H9 (cell line): ENCODE results near the gene KAZN. TPM values are rescaled to one million over a fixed set of nuclear protein-coding genes. Genes with fewer than 3 reads are reported as not detected.

Experiments used
- DNase-seq: peaks from one replicate; pipeline ENCODE4 v3.0.0-alpha.2; 2017
- H2AFZ ChIP-seq: one replicate; pipeline ENCODE4 v1.6.1; 2013; ENCODE audit warnings: mild to moderate bottlenecking, low read length, control low read depth, moderate library complexity
- H2AK5ac ChIP-seq: 2 replicates; pipeline ENCODE4 v1.6.1; 2013; ENCODE audit warnings: low read length, control low read depth, mixed read lengths; ENCODE audit not compliant: insufficient read length
- H2BK120ac ChIP-seq: one replicate; pipeline ENCODE4 v1.6.1; 2013; ENCODE audit warnings: low read depth, mild to moderate bottlenecking, low read length, control low read depth, inconsistent platforms; ENCODE audit not compliant: poor library complexity, severe bottlenecking
- H2BK12ac ChIP-seq: 2 replicates; pipeline ENCODE4 v1.6.1; 2013; ENCODE audit warnings: low read length, control low read depth, mixed read lengths, low read depth; ENCODE audit not compliant: insufficient read length
- H2BK15ac ChIP-seq: 2 replicates; pipeline ENCODE4 v1.6.1; 2013; ENCODE audit warnings: low read depth, low read length, control low read depth
- H2BK20ac ChIP-seq: one replicate; pipeline ENCODE4 v1.6.1; 2013; ENCODE audit warnings: low read depth, mild to moderate bottlenecking, low read length, control low read depth, inconsistent platforms; ENCODE audit not compliant: poor library complexity, severe bottlenecking
- H2BK5ac ChIP-seq: 2 replicates; pipeline ENCODE4 v1.6.1; 2013; ENCODE audit warnings: low read length, control low read depth, mixed read lengths; ENCODE audit not compliant: insufficient read length
- H3K14ac ChIP-seq: 2 replicates; pipeline ENCODE4 v1.6.1; 2013; ENCODE audit warnings: low read length, control low read depth; ENCODE audit not compliant: insufficient read depth
- H3K18ac ChIP-seq: 2 replicates; pipeline ENCODE4 v1.6.1; 2013; ENCODE audit warnings: low read depth, mild to moderate bottlenecking, mixed read lengths, low read length, control low read depth; ENCODE audit not compliant: insufficient read length
- H3K23ac ChIP-seq: 2 replicates; pipeline ENCODE4 v1.6.1; 2013; ENCODE audit warnings: low read length, control low read depth, mixed read lengths, low read depth; ENCODE audit not compliant: insufficient read length
- H3K23me2 ChIP-seq: 2 replicates; pipeline ENCODE4 v1.6.1; 2013; ENCODE audit warnings: low read depth, mild to moderate bottlenecking, mixed read lengths, low read length, control low read depth; ENCODE audit not compliant: insufficient read length, poor library complexity, severe bottlenecking
- H3K27ac ChIP-seq: 2 replicates; pipeline ENCODE4 v1.5.1; 2013; ENCODE audit warnings: low read length, control low read depth, mixed read lengths, low read depth; ENCODE audit not compliant: insufficient read length
- H3K27me3 ChIP-seq: 2 replicates; pipeline ENCODE4 v1.6.1; 2013; ENCODE audit warnings: low read length, control low read depth, inconsistent platforms; ENCODE audit not compliant: insufficient read depth
- H3K4ac ChIP-seq: 2 replicates; pipeline ENCODE4 v1.6.1; 2013; ENCODE audit warnings: low read depth, mild to moderate bottlenecking, control low read depth, inconsistent platforms, low read length, moderate library complexity
- H3K4me1 ChIP-seq: 2 replicates; pipeline ENCODE4 v1.6.1; 2013; ENCODE audit warnings: low read length, control low read depth, inconsistent platforms; ENCODE audit not compliant: insufficient read depth
- H3K4me2 ChIP-seq: 2 replicates; pipeline ENCODE4 v1.6.1; 2013; ENCODE audit warnings: low read length, control low read depth, mixed read lengths; ENCODE audit not compliant: insufficient read length, insufficient read depth
- H3K56ac ChIP-seq: 2 replicates; pipeline ENCODE4 v1.6.1; 2013; ENCODE audit warnings: low read depth, mild to moderate bottlenecking, mixed read lengths, low read length, control low read depth; ENCODE audit not compliant: insufficient read length
- H3K79me1 ChIP-seq: 2 replicates; pipeline ENCODE4 v1.6.1; 2013; ENCODE audit warnings: low read depth, mild to moderate bottlenecking, moderate library complexity, low read length, control low read depth, inconsistent platforms; ENCODE audit not compliant: insufficient read depth, poor library complexity, severe bottlenecking
- H3K79me2 ChIP-seq: 2 replicates; pipeline ENCODE4 v1.6.1; 2013; ENCODE audit warnings: low read length, control low read depth, inconsistent platforms; ENCODE audit not compliant: insufficient read depth
- H3K9ac ChIP-seq: 2 replicates; pipeline ENCODE4 v1.6.1; 2013; ENCODE audit warnings: low read length, control low read depth, mixed read lengths; ENCODE audit not compliant: insufficient read length; ENCODE audit errors: extremely low read depth
- H3K9me3 ChIP-seq: one replicate; pipeline ENCODE4 v1.6.1; 2013; ENCODE audit warnings: low read depth, low read length, inconsistent platforms; ENCODE audit not compliant: control insufficient read depth
- H3T11ph ChIP-seq: one replicate; pipeline ENCODE4 v1.6.1; 2013; ENCODE audit warnings: mild to moderate bottlenecking, low read length, control low read depth, inconsistent platforms
- H4K20me1 ChIP-seq: one replicate; pipeline ENCODE4 v1.6.1; 2013; ENCODE audit not compliant: control insufficient read depth, insufficient read length, insufficient read depth
- H4K5ac ChIP-seq: 2 replicates; pipeline ENCODE4 v1.6.1; 2013; ENCODE audit warnings: low read depth, mild to moderate bottlenecking, mixed read lengths, low read length, control low read depth; ENCODE audit not compliant: insufficient read length
- H4K8ac ChIP-seq: replicated peaks from 2 replicates; pipeline ENCODE4 v1.6.1; 2013; ENCODE audit warnings: low read length, control low read depth, mixed read lengths, low read depth; ENCODE audit not compliant: insufficient read length
- H4K91ac ChIP-seq: 2 replicates; pipeline ENCODE4 v1.6.1; 2013; ENCODE audit warnings: low read depth, mild to moderate bottlenecking, moderate library complexity, mixed read lengths, low read length, control low read depth; ENCODE audit not compliant: insufficient read length
- H3K27ac Mint-ChIP-seq, 3 experiments: 2 replicates in 2 of 3; 3 replicates in 1 of 3; pipeline ENCODE4 v1.8.0; 2020 to 2021; ENCODE audit warnings: mixed read lengths in 3 of 3, mild to moderate bottlenecking in 1 of 3, moderate library complexity in 1 of 3
- H3K27me3 Mint-ChIP-seq: 2 replicates; pipeline ENCODE4 v1.8.0; 2021; ENCODE audit warnings: low read depth, mild to moderate bottlenecking, moderate library complexity, mixed read lengths
- H3K36me3 Mint-ChIP-seq, 3 experiments: 2 replicates in 2 of 3; 3 replicates in 1 of 3; pipeline ENCODE4 v1.8.0; 2020 to 2021; ENCODE audit warnings: low read depth in 3 of 3, mixed read lengths in 3 of 3; ENCODE audit not compliant: insufficient read depth in 1 of 3
- H3K4me1 Mint-ChIP-seq, 2 experiments: 2 replicates each; pipeline ENCODE4 v1.8.0; 2020; ENCODE audit warnings: mixed read lengths in 2 of 2
- H3K4me3 Mint-ChIP-seq, 2 experiments: 2 replicates in 1 of 2; 3 replicates in 1 of 2; pipeline ENCODE4 v1.8.0; 2020 to 2021; ENCODE audit warnings: mild to moderate bottlenecking in 2 of 2, mixed read lengths in 2 of 2, moderate library complexity in 1 of 2
- H3K9me3 Mint-ChIP-seq, 2 experiments: 2 replicates in 1 of 2; 3 replicates in 1 of 2; pipeline ENCODE4 v1.8.0; 2020; ENCODE audit warnings: mild to moderate bottlenecking in 2 of 2, mixed read lengths in 2 of 2, moderate library complexity in 1 of 2
- WGBS: extraction: QIAGEN DNeasy Blood & Tissue Kit; methylation state at CpG from one replicate; pipeline ENCODE4 v1.1.7; 2013; ENCODE audit warnings: missing lambda C conversion rate, low lambda C conversion rate, mixed read lengths; ENCODE audit not compliant: insufficient read length; ENCODE audit errors: extremely low coverage; 5-methylcytosine and 5-hydroxymethylcytosine counted together
- total RNA-seq: library from RNA; stranded (reverse); gene quantifications from 2 replicates; pipeline ENCODE4 v1.2.1, GENCODE V29; 2021
- TF ChIP-seq, protein P1 (sequence below): fragments of 200-600 bp; sonication (generic); conservative IDR thresholded peaks from 3 replicates; pipeline ENCODE4 v1.8.0; 2021; ENCODE audit warnings: antibody characterized with exemption, mild to moderate bottlenecking

Gene KAZN
- total RNA-seq, 1 experiment from 2014 or later: 7.6 TPM

DNA sequence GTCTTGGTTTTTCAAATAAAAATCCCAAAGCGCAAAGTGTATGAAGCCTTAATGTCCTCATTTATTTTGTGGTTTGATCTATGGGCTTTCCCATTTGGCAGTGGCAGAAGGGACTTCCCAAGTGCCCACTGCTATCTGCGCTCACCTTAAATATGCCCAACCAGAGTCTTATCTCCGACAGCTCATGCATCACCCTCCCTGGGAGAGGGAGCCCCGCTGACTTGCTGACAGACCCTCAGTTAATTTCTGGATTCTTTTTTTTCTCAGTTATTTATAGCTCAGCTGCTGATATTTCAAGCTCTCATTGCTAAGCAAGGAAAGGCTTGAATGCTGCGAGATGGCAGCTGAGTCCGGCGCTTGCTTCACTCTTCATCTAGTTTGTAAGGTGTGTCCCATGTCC is 19.3 kb downstream of the KAZN start:
- peaks cover 0 to 3% of the 10 kb centered on the region in 2 experiments; a peak in 3 of 5 replicates for H3K9me3 Mint-ChIP-seq
- Histone ChIP-seq H3K14ac (no peak overlapping the region), H3K56ac (no peak overlapping the region), H3K4me2 (no peak overlapping the region), H2BK15ac (no peak overlapping the region), H3K4me1 (no peaks in the 10 kb centered on the region), H2AFZ (no peak overlapping the region), H3K27ac (no peak overlapping the region), H2AK5ac (no peak overlapping the region), H3T11ph (no peak overlapping the region), H3K79me2 (no peaks in the 10 kb centered on the region), H3K4ac (no peak overlapping the region), H3K9ac (no peak overlapping the region), H3K23me2 (no peaks in the 10 kb centered on the region), H3K79me1 (no peaks in the 10 kb centered on the region), H2BK120ac (no peak overlapping the region), H4K20me1 (no peaks in the 10 kb centered on the region), H3K18ac (no peak overlapping the region), H4K5ac (no peak overlapping the region), H3K23ac (no peak overlapping the region), H4K8ac (no peak overlapping the region), H2BK20ac (no peak overlapping the region), H4K91ac (no peak overlapping the region), H3K9me3 (no peaks in the 10 kb centered on the region), H2BK12ac (no peak overlapping the region), H3K27me3 (no peaks in the 10 kb centered on the region), H2BK5ac (no peak overlapping the region)
- no peak for DNase-seq
- H3K4me3 Mint-ChIP-seq: no peak overlapping the region; a peak in 1 of 5 replicates
- no peaks in the 10 kb centered on the region for H3K27me3 Mint-ChIP-seq
- TF ChIP-seq, protein P1, sequence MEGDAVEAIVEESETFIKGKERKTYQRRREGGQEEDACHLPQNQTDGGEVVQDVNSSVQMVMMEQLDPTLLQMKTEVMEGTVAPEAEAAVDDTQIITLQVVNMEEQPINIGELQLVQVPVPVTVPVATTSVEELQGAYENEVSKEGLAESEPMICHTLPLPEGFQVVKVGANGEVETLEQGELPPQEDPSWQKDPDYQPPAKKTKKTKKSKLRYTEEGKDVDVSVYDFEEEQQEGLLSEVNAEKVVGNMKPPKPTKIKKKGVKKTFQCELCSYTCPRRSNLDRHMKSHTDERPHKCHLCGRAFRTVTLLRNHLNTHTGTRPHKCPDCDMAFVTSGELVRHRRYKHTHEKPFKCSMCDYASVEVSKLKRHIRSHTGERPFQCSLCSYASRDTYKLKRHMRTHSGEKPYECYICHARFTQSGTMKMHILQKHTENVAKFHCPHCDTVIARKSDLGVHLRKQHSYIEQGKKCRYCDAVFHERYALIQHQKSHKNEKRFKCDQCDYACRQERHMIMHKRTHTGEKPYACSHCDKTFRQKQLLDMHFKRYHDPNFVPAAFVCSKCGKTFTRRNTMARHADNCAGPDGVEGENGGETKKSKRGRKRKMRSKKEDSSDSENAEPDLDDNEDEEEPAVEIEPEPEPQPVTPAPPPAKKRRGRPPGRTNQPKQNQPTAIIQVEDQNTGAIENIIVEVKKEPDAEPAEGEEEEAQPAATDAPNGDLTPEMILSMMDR: no peak
- peaks cover 9 to 12% of the 10 kb centered on the region in 2 experiments for H3K4me1 Mint-ChIP-seq
- no peak overlapping the region; a peak in 1 of 7 replicates for H3K27ac Mint-ChIP-seq
- H3K36me3 Mint-ChIP-seq: peaks cover 0 to 8% (median 4%) of the 10 kb centered on the region in 3 experiments; a peak in 3 of 7 replicates
- WGBS: no CpG with 5 or more reads among the region's 7 CpGs
